HG03571 (cell line): ENCODE results near the gene HOXD4.

Experiments used
- ATAC-seq: cut with Tn5 transposase; IDR thresholded peaks from one replicate; pipeline ENCODE4 v1.9.1; 2021; ENCODE audit not compliant: unreplicated experiment

Gene HOXD4

DNA sequence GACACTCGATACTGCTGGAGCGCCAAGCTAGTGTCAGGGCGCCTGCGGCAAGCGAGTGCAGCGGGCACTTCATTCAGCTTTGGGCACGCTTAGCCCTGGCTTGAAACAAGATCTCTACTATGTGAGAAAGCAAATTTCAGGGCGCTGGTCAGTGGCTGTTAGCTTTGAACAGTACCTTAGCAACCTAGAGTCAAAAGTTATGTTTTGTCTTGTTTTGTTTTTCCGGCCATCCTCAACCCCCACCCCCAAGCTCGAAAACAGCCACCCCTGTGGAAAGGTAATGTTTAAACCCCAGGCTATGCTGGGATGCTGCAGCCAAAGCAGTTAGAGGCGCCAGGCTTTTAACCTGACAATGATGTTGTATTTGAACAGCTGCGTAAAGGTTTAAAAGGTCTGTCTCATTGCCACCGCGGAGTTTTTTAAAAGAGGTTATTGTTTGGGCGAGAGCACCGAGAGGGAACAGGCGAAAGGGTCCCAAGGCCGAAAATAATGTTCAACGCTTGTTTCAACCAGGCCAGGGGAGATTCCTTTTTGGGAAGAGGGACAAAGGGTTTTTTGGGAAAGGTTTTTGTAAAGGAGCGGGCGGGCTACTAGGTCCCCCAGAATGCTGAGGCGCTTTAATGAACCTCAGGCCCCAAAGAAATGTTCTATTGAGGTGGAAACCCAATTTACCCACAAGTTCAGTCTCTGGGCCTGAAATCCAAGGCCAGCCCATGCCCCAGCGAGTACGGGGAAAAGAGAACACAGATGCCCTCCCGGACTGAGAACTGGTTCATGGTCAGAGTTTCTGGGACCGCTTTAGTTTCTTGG lies 37.0 kb upstream of the HOXD4 start:
- ATAC-seq, result no peak

DNA sequence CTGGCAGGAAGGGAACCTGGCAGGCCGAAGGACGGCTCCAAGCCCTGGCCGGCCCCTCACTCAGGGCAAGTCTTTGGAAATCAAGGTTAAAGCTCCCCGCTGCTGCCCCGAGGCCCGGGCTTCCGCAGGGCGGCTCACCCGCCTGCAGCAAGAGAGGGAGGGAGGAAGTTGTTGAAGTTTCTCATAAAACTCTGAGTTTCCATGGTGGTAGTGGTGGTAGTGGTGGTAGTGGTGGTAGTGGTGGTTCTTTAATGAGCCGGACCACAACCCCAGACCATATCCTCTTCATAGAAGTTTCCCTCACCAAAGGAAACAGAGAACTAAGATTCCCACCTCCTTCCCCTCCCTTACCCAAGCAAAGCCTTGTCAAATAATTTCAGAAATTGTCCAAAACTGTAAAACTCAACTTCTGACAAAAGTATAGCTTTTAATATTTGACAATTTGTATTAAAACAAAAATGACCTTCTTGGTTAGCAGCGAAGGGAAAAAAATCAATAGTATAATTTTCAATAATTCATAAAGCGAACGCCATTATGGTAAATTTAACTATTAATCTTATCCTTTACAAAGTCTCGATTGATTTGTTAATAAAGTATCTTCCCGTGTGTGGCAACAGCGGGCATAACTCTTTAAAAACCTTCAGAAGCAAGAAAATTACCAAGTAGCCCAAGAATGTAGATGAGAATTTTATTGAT lies 36.3 kb upstream of the HOXD4 start:
- no peak for ATAC-seq

DNA sequence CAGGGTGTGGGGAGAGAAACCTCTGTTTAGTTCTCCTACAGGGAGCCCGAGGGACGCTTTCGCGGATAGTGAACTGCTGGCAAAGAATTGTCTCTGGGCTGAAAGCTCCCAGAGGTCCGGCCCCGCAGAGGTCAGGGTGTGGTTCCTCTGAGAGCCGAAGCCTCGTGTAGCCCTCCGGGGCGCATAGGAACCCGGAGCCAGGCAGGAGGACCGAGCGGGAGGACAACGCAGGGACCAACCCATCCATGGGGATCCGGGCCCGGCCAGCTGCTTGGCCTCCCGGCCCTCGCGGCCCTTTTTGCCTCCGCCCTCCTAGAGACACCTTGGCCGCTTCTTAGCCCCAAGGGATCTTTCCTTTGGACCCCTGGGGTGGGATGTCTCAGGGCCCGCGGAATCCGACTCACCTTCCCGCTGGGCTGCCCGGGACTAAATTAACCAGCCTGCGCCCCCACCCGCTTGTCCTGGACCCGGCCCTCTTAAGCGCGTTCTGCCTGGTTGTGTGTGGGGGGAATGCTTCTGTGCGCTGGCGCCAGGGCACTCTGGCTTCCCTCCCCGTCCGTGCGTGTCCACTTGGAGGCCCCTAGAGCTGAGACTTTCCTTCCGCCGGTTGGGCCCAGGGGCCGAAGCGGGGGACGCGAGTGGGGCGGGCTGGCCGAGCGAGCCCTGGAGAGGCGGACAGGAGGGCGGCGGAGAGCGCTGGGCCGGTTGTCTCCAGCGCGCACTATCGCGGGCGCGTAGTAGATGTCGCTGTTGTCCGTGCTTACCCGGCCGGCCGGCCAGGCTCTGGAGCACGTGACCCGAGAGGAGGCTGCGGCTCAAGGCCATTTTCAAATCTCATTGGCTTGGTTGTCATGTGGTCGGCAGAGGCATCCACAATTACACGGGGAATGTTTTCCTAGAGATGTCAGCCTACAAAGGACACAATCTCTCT lies 35.2 kb upstream of the HOXD4 start, which contains the start of gene HOXD10:
Gene HOXD10, plus strand, starts transcription at position 896 of the 931 bp plus-strand sequence. CDS start 56 bp downstream, outside the sequence.
- ATAC-seq, result no peak

DNA sequence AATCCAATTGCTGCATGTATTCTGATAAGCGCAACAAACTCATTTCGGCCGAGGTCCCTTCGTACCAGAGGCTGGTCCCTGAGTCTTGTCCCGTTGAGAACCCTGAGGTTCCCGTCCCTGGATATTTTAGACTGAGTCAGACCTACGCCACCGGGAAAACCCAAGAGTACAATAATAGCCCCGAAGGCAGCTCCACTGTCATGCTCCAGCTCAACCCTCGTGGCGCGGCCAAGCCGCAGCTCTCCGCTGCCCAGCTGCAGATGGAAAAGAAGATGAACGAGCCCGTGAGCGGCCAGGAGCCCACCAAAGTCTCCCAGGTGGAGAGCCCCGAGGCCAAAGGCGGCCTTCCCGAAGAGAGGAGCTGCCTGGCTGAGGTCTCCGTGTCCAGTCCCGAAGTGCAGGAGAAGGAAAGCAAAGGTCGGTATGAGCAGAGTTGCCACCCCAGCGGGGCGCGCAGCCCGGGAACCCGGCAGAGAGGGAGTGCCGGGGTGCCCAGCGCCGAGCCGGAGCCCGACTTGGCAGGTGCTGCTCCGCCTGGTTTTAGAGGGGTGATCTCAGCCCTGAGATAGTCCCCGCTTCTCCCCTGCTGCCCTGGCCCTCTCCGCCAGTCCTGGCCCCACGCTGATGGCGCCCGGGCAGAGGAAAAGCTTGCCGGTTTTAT lies 34.1 kb upstream of the HOXD4 start:
- no peak for ATAC-seq

DNA sequence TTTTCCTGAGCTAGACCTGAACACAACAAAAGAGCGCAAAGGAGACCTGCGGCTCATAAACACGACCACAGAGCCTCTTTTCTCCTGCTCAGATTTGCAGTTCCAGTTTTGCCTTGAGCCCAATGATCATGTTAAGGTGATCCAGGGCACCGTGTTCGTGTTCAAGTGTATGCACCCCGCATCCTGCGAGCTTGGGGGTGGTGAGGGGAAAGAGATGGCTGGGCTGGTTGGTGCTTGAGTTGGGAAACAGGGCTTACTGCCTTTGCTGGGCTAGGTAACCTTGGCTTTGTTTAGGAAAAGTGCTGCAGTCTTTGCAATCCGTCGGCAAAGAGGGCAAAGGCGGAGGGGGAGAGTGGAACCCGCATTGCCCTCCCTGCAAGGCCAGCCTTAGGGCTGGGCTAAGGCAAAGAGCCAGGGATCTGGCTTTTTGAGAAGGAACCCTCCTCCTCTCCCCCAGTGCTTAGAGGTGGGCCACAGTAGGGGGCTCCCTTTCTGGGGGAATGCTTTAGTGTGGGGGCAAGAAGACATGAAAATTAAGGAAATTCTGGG lies 33.5 kb upstream of the HOXD4 start:
- ATAC-seq, result no peak

DNA sequence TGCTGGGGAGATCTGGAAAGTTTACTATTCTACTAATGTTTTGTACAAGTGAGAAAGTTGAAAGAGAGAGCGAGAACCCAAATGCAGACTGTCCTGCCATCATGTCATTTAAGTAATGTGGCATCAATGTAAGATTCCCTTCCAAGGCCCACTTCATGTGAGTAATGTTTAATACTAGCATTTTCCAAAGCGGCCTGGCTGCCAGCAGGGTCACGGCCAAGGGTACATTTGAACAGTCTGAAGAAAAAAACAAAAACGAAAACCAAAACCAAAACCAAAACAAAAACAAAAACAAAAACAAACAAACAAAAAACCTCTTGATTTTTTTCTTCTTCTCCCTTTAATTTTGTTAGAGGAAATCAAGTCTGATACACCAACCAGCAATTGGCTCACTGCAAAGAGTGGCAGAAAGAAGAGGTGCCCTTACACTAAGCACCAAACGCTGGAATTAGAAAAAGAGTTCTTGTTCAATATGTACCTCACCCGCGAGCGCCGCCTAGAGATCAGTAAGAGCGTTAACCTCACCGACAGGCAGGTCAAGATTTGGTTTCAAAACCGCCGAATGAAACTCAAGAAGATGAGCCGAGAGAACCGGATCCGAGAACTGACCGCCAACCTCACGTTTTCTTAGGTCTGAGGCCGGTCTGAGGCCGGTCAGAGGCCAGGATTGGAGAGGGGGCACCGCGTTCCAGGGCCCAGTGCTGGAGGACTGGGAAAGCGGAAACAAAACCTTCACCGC lies 32.6 kb upstream of the HOXD4 start:
- no peak for ATAC-seq

DNA sequence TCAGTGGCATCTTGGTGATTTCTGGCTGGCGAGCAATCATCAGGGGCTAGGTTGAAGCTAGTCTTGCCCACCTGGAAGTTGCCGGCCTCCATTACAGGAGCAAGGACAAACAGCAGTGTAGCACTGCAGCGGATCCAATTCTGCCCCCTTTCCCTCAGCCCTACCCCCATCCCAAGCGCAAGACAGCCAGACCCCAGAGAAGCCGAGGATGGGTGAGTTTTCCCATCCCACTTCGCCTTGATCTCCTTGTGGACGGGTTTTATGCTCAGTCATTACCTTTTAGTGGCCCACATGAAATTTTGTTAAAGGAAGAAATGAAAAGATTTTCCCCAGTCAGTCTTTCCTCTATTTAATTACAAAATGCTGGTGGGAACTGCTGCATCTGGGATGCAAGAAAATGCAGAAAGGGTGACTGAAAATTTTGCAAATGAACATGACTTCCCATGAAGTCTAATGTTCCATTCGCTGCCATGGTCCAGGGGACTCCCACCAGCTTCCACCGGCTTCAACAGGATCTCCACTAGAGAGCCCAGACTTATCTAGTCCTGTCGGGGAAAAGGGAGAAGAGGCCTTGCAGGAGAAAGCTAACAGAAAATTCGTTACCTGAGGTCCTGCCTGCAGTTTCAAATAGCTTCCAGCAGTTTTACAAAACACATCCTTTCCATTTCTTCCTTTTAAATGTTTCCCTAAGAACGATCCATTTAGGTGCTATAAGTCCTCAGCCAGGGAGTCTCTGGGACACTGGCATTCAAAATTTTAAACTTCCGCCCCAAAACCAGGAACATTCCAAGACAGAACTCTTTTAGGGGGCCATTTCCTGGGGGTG lies 30.8 kb upstream of the HOXD4 start:
- no peak for ATAC-seq

DNA sequence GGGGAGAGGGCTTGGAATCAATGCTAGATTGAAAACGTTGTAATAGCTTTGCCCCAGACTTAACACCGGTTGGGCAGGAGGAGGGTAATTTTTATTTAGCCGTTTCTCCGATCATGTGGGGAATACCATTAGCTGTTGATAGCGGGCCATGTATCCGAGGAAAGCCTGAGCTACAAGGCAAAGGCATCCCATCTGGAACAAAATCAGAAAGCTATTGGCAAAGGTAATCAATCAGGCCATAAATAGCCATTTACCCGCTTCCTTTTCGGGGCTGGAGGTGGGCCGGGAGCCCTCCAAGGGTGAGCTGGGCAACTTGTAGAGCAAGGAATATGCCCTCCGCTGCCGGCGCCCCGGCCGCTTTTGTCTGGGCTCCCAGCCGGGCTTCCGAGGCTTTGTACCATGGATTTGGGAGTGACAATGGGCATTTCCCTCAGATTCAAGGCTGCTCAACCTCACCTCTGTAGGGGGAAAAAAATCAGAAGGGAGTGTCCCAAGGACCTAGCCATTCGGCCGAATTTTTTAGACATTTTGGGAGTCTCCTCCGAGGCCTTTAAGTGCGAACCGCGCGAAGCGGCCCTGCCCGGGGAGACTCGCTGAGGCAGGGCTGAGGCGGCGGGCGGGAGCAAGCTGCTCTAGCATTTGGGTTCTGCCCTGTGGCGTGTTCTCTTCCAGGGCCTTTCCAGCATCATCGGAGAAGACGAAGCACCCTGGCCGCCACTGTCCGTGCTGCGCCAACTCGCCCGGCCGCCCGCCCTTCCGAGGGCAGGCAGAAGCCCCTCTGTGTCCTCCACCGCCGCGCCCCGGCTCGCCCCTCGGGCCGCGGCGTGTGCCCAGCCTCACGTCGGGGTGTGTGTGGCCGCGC lies 29.9 kb upstream of the HOXD4 start:
- no peak for ATAC-seq

DNA sequence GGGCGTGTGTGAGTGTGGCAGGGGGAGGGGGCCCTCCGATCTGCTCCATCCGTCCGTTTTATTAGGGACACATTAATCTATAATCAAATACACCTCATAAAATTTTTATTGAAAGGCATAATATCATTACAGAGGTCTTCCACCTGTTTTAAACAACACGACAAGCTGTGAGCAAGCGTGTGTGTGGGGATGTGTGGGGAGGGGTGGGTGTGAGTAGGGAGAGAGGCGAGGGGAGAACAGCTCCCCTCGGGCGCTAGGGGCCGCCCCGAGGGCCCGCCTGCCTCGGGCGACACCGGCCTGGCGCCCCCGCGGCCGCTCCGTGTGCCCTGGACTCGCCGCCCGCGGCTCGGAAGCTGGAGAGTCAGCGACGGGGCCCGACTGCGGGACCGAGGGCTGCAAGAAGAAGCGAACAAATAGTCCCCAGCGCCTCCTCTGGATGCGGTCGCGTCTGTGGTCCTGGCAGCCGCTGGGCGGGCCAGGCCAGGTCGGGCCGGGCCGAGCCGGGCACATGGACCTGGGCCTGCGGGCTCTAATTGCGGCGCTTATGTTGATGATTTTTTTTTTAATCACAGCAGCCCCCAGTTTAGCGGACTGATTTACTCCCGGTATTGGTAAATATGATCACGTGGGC lies 29.2 kb upstream of the HOXD4 start:
- no peak for ATAC-seq

DNA sequence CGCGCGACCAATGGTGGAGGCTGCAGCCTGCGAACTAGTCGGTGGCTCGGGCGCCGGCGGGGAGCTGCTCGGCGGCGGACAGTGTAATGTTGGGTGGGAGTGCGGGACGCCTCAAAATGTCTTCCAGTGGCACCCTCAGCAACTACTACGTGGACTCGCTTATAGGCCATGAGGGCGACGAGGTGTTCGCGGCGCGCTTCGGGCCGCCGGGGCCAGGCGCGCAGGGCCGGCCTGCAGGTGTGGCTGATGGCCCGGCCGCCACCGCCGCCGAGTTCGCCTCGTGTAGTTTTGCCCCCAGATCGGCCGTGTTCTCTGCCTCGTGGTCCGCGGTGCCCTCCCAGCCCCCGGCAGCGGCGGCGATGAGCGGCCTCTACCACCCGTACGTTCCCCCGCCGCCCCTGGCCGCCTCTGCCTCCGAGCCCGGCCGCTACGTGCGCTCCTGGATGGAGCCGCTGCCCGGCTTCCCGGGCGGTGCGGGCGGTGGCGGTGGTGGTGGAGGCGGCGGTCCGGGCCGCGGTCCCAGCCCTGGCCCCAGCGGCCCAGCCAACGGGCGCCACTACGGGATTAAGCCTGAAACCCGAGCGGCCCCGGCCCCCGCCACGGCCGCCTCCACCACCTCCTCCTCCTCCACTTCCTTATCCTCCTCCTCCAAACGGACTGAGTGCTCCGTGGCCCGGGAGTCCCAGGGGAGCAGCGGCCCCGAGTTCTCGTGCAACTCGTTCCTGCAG lies 28.5 kb upstream of the HOXD4 start, which contains the start of gene HOXD9:
Gene HOXD9, plus strand, starts transcription at position 37 of the 728 bp plus-strand sequence. Its CDS starts 50 bp downstream, at position 87.
- ATAC-seq, result no peak

DNA sequence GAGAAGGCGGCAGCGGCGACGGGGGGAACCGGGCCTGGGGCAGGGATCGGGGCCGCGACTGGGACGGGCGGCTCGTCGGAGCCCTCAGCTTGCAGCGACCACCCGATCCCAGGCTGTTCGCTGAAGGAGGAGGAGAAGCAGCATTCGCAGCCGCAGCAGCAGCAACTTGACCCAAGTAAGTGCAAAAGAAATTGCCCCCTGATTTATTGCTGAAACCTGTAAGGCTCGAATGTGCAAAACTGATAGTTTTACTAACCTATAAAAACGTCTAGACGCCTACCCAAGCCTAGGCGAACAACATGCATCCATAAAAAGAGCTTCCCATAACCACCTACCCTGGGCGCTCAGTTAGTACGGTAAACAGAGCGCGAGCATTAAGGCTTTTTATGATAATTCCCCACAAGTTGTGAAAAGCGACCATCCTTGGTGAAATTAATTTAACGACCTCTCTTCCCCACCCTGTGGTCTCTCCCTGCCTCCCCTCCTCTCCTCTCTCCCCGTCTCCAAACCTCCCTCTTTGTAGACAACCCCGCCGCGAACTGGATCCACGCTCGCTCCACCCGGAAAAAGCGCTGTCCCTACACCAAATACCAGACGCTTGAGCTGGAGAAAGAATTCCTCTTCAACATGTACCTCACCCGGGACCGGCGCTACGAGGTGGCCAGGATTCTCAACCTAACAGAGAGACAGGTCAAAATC lies 27.8 kb upstream of the HOXD4 start:
- no peak for ATAC-seq

DNA sequence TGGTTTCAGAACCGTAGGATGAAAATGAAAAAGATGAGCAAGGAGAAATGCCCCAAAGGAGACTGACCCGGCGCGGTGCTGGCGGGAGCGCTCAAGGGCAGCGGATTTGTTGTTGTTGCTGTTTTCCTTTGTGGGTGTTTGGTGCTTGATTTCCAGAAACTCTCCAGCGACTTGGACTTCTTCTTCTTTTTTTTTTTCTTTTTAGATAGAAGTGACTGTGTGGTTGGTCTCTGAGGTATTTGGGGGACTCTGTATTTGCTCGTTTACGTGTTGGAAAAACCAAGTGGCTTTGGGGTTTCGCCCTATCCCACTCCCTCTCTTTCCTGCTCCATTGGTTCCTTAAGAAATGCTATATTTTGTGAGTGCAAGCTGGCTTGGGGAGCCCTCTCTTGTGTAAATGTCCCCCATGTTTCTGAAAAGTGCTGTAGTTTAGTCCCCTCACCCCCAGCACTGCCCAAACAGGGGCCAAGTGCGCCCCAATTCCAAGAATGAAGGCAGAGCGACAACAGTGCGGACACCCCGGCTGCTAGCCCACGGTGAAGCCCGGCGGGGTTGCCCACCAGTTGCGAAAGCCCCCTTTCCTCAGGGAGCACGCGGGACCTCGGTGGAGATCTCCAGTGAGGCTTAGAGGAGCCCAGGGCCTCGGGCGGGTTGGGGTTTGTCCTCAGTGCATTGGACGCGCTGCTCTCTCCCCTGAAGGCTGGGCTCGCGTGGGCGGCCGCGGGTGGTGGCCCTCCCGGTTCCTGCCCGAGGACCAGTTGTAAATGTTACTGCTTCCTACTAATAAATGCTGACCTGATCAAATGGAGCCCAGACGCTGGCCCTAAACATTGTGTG lies 27.0 kb upstream of the HOXD4 start:
- ATAC-seq, result no peak

DNA sequence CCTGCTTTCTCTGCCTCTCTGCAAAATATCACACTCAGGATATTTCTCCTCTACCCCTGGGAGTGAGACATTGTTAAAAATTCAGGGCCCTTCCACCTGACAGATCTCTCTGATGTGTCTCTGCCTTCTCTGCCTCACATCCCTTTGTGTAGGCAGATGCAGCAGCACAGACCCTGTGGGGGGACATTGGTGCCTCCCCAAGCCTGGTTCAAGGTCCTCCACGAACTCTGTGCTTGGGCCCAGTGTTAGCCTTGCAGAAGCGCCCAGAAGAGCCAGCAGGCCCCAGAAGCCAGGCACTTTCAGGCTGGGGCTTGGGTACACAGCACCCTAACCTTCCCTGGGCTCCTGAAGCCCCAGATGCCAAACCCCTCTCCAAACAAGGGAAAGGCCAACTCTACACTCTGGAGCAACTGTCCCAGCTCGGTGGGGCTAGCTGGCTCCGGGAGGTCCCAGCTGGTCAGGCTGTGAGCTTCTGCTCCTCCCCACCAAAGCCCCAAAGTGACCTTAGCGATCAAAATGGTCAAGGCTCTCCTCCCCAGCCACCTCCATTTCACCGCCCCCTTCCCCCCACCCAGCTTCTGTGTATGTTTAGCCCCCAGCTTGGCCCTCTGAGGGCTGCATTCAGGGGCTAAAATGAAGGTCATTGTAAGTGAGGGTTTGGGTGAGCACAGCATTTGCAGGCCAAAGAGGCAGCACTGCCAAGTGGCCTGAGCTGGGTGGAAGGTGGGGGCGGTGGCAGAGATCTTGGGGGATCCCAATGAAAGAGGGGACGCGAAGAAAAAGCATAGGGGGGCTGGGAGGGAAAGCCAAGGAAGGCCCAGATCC lies 26.2 kb upstream of the HOXD4 start:
- ATAC-seq, result no peak

DNA sequence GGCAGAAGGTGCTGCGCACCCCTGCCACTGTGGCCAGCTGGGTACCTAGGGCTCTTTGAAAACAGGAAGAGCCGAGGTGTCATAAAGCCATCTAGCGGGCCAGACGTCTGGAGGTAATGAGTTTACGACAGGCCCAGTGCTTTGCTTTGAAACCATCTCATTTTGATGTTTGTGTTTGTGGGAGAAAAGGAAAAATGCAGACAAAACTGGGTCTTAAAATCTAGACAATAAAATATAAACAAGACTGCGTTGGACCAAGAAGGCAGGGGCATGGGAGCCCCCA lies 25.6 kb upstream of the HOXD4 start:
- ATAC-seq, result no peak
